GM18867 (cell line): ENCODE data around the gene SLC25A36.
"Not testable (repeated sequence)": the region's sequence is repeated elsewhere in the genome, so short reads cannot be mapped to it uniquely, and the experiment has no call there.

Source experiments
- ATAC-seq: cut with Tn5 transposase; IDR thresholded peaks from one replicate; pipeline ENCODE4 v1.9.1; 2021; ENCODE audit warnings: mild to moderate bottlenecking, moderate library complexity; ENCODE audit not compliant: unreplicated experiment

Gene SLC25A36

DNA sequence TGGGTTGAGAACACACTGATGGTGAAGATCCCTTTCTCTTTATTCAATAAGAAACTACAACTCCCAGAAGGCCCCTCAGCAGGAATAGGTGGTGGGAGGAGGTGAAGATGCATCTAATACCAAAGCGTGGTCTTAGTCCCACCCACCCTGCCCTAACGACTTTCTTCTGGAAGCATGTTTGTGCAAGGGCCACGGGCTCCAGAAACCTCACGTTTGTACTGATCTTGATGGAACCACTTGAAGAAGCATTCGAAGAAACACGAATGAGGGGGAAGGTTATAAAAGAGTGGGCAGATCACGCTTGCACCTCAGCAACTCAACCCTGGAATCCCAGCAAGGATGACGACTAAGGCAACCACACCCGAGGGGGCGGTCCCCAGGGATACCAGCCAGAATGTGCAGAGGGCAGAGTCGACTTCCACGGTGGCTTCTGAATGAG is 10.6 kb upstream of the SLC25A36 start:
- ATAC-seq, result no peak

- ATAC-seq, result no peak
Observed at GRCh38 chr3:140931801-140932200, 9.8 kb upstream of the SLC25A36 start.

DNA sequence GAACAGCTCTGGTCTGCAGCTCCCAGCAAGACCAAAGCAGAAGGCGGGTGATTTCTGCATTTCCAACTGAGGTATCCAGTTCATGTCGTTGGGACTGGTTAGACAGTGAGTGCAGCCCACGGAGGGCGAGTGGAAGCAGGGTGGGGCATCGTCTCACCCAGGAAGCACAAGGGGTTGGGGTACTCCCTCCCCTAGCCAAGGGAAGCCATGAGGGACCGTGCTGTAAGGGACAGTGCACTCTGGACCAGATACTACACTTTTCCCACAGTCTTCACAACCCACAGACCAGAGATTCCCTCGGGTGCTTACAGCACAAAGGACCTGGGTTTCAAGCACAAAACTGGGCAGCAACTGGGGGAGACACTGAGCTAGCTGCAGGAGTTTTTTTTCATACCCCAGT is 8.5 kb upstream of the SLC25A36 start:
- ATAC-seq, result no peak

DNA sequence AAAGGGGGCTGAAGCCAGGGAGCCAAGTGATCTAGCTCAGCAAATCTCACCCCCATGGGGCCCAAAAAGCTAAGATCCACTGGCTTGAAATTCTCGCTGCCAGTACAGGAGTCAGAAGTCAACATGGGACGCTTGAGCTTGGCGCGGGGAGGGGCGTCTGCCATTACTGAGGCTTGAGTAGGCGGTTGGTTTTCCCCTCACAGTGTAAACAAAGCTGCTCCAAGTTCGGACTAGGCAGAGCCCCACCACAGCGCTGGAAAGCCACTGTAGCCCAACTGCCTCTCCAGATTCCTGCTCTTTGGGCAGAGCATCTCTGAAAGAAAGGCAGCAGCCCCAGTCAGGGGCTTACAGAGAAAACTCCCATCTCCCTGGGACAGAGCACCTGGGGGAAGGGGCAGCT is 8.1 kb upstream of the SLC25A36 start:
- ATAC-seq, result no peak

- not testable (repeated sequence) for ATAC-seq
Observed at GRCh38 chr3:140939305-140939704, 2.3 kb upstream of the SLC25A36 start.

DNA sequence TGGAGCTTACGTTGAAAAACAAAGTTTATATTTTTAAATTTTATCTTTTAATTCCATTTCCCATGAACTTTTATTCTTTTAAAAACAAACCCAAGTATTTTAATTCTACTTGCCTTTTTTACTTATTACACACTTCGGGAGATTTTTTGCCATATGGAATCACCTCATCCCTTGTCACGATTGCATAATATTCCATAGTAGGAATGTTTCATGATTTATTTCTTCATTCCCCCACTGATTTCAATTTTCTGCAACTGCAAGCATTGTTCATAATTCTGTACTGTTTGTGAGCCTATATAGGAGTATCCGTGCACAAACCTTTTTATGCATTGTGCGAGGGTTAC is 574 bp upstream of the SLC25A36 start:
- no peak for ATAC-seq

DNA sequence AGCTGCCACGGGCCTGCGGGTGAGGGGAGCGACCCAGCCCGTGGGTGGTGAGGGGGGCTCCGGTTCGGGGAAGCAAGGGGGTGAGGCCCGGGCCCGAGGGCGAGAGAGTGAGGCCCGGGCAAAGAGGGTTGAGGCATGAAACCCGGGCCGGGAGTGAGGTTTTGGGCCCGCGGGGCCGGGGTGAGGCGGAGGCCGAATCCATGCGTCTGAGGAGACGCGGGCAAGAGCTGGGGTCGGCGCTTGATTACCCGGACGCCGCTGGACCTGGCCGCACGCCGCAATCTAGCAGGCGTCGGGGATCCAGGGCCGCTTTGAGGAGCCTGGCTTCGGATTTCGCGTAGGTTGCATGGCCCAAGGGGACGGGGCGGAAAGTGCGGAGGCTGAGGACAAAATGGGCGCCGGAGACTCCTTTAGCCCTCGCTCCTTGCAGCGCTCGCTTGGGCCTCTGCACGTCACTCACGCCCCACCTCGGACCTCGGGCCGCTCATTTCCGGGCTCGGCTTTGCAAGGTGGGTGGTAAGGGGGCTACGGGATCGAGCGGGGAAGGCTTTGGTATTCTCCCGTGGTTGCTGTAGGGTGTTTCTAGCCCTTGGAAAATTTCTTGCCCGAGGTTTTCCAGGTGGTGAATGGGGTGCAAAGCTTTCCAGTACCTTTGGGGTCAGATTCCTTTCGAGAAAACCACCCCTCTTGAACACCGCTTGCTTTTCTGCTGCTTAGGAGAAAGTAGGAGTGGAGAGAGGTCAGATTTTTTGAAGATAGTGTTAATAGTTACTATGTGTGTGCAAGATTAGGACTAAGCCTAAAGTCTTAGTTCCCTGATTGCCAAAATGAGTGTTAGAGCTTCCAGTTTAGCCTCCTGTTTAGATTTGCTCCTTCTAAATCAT is 827 bp downstream of the SLC25A36 start:
- ATAC-seq, result peak; percentile 46

DNA sequence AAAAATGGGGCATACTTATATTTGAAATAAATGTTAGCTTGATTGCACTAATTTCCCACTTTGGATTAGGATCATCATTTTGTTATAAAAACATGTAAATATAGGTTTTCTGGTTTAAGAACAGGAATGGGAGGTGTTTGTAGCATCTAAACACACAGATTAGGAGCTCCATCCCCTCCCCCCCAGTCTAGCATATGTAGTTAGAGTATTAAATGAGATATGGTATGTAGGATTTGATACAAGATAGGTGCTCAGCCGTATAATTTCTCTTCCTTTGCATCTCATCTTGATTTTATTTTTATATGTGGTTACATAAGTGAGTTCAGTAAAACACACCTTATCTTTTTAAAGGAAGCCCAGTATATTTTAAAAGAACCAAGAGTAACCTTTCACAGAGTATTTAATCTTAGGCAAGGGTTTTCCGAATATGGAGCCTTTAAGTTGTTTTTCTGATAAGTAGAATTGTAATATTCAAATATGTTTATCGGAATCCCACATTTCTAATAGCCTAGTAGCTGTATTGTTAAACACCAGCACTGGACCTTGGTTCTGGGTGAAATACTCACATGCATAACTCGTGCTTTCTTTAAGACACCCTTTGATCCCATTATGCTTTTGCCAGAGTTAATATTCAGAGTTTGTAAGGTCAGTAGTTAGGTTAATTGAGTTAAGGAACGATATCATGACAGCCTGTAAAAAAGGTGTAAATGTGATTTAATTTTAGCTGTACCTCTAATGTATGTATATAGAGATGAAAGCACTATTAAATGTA is 2.3 kb downstream of the SLC25A36 start:
- no peak for ATAC-seq

GRCh38 chr3:140948460-140949249 is 7.0 kb downstream of the SLC25A36 start:
- no peak for ATAC-seq

DNA sequence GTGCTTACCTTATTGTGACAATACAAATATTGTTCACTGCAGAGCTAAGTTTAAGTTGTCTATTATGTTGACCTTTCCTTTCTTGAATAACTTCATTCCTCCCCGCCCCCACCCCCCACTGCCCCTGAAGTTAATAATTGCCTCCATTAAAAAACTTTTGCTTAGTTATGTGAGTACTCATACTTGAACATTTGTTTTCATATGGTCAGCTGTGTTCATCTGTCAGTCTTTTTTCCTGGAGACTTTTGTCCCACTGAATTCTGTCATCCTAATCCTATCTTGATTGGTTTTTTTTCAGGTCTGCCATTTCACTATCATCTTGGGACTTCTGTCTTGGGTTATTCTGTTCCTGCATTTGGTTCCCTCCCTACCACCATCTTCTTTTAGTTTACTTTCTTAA is 8.5 kb downstream of the SLC25A36 start:
- no peak for ATAC-seq

DNA sequence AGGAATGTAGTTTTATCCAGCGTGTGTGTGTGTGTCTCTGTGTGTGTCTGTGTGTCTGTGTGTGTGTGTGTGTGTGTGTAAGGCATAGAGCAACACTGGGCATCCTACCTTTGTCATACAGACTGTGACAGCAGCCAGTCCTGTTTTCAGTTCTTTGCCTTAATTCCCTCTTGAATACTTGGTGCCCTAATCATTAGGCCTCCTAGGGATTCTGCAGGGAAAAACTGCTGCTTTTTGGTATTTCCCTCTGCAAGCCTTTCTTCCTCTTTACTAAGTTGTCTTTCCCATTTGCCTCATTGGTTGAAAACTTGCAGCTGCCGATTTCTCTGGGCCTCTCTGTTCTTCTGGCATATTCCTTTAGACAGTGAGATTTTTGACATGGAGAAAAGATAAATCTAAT is 9.2 kb downstream of the SLC25A36 start:
- no peak for ATAC-seq

DNA sequence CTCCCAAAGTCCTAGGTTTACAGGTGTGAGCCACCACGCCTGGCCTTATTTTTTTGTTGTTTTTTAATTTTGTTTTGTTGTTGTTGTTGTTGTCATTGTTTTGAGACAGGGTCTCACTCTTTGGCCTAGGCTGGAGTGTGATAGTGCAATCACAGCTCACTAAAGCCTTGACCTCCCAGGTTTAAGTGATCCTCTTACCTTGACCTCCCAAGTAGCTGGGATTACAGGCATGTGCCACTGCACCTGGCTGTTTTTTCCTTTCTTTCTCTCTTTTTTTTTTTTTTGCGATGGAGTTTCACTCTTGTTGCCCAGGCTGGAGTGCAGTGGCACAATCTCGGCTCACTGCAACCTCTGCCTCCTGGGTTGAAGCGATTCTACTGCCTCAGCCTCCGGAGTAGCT is 10.1 kb downstream of the SLC25A36 start:
- ATAC-seq, result not testable (repeated sequence)

- ATAC-seq, result no peak
Observed at GRCh38 chr3:140953028-140953960, 11.7 kb downstream of the SLC25A36 start.

- no peak for ATAC-seq
Observed at GRCh38 chr3:140954576-140954975, 12.9 kb downstream of the SLC25A36 start.

GRCh38 chr3:140955645-140956044 is 14.0 kb downstream of the SLC25A36 start:
- ATAC-seq, result no peak

DNA sequence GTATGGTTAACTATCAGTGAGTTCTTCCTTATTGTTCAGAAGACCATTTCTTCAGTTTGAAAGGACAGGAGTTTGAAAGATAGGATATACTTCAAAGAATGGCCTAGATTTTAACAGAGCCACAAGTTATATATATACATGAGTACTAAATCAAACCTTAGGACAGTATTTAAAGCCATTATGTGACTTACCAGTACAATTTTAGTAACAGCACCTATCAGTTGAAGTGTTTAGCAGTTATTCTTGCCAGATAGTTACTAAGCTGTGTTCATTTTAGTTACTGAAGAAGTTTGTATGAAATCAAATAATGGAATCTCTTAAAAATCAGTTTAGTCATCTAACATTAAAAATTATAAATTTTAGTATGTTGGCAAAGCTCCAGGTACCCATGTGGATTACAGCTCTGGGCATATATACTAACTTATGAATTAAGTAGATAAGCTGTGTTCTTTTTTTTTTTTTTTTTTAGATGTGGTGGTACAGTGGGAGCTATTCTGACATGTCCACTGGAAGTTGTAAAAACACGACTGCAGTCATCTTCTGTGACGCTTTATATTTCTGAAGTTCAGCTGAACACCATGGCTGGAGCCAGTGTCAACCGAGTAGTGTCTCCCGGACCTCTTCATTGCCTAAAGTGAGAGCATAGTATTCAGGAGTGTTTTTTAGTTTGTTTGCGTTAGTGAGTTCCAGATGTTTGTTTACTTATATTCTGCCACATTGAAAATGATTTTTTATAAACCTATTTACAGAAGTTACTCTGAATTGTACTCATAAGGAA is 14.6 kb downstream of the SLC25A36 start:
- no peak for ATAC-seq

GRCh38 chr3:140972833-140973232 is 31.2 kb downstream of the SLC25A36 start:
- no peak for ATAC-seq

- ATAC-seq, result no peak
Observed at GRCh38 chr3:140974900-140975299, 33.3 kb downstream of the SLC25A36 start.

DNA sequence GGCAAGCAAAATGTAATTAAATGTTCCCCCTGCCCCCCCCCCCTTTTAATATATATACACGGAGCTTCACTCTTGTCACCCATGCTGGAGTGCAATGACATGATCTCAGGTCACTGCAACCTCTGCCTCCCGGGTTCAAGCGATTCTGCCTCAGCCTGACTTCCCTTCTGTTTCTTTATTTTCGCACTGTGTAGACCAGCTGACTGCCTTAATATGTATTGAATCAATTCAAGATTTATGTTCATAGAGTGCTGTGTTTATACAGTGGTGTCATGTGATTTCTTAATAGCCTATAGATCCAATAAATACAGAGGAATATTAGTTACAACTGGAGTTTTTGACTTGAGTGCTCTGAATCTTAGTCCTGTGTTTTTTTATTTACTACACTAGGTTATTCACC is 39.0 kb downstream of the SLC25A36 start:
- no peak for ATAC-seq
